GM12865 (cell line): ENCODE data around the gene CRIP2.

ENCODE experiments used
- DNase-seq: peaks from one replicate; pipeline ENCODE4 v3.0.0; 2010; ENCODE audit warnings: low read depth
- H3K4me3 ChIP-seq: 2 replicates; pipeline ENCODE4 v1.5.1; 2011; ENCODE audit warnings: mild to moderate bottlenecking, low read depth, low read length, control low read depth
- TF ChIP-seq, protein P1 (sequence below): IDR thresholded peaks from 2 replicates; pipeline ENCODE4 v1.5.1; 2011; ENCODE audit warnings: low read length, control low read depth, low read depth, inconsistent platforms; ENCODE audit not compliant: insufficient read depth; ENCODE audit errors: missing control alignments

CRIP2 gene

GRCh38 chr14:105430042-105430441 lies 44.6 kb upstream of the CRIP2 start:
- TF ChIP-seq, protein P1, sequence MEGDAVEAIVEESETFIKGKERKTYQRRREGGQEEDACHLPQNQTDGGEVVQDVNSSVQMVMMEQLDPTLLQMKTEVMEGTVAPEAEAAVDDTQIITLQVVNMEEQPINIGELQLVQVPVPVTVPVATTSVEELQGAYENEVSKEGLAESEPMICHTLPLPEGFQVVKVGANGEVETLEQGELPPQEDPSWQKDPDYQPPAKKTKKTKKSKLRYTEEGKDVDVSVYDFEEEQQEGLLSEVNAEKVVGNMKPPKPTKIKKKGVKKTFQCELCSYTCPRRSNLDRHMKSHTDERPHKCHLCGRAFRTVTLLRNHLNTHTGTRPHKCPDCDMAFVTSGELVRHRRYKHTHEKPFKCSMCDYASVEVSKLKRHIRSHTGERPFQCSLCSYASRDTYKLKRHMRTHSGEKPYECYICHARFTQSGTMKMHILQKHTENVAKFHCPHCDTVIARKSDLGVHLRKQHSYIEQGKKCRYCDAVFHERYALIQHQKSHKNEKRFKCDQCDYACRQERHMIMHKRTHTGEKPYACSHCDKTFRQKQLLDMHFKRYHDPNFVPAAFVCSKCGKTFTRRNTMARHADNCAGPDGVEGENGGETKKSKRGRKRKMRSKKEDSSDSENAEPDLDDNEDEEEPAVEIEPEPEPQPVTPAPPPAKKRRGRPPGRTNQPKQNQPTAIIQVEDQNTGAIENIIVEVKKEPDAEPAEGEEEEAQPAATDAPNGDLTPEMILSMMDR: no peak
- DNase-seq: no peak
- H3K4me3 ChIP-seq: no peak overlapping the region

- TF ChIP-seq, protein P1: no peak
- H3K4me3 ChIP-seq: no peak overlapping the region
- DNase-seq: no peak
Measured at GRCh38 chr14:105430565-105430964, 44.1 kb upstream of the CRIP2 start.

DNA sequence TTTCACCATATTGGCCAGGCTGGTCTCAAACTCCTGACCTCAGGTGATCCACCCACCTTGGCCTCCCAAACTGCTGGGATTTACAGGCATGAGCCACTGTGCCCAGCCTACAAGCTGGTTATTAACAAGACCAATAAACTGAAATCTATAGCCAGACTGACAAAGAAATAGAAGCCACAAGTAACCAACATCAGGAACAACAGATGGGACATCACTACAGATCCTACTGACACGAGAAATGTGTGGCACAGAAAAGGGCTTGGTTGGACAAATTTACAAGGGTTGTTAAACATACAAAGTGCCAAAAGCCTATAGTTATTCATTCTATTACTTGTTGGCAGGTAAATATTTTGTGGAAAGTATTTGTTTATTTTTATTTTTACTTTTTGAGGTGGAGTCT lies 43.4 kb upstream of the CRIP2 start:
- H3K4me3 ChIP-seq: no peak overlapping the region
- DNase-seq: no peak
- TF ChIP-seq, protein P1: no peak

- H3K4me3 ChIP-seq: no peak overlapping the region
- DNase-seq: no peak
- TF ChIP-seq, protein P1: no peak
Measured at GRCh38 chr14:105432657-105433056, 42.0 kb upstream of the CRIP2 start.

GRCh38 chr14:105433161-105433605 lies 41.4 kb upstream of the CRIP2 start:
- DNase-seq: no peak
- TF ChIP-seq, protein P1: no peak
- H3K4me3 ChIP-seq: no peak overlapping the region

DNA sequence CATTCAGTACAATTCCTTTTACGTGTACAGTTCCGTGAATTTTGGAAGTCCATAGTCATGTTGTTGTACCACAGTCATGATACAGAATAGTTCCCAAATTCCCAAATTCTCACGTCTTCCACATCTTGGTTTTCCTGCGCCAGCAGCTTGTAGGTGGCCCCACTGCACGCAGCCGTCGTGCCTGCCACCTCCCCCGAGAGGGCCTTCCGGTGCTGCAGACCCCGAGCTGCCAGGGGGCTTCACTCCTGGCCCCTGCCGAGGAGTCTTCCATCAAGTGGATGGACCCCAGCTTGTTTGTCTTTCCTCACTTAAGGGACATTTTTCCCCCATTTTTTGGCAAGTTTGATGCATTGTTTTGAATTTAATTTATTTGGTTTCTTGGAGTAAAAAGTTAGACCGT lies 38.2 kb upstream of the CRIP2 start:
- H3K4me3 ChIP-seq: no peak overlapping the region
- TF ChIP-seq, protein P1: no peak
- DNase-seq: no peak
